CD4-positive, alpha-beta T cell treated with Interleukin-1 beta for 1 hour (primary cell): ENCODE measurements around the gene CD200R1.
"Not testable (repeated sequence)": the region's sequence is repeated elsewhere in the genome, so short reads cannot be mapped to it uniquely, and the experiment has no call there.

ENCODE experiments used
- DNase-seq, 2 donors: peaks; one replicate each; pipeline ENCODE4 v3.0.0-alpha.2; 2020 to 2022

CD200R1 gene

GRCh38 chr3:112974178-112974517 is 755 bp downstream of the CD200R1 start:
- no peak for DNase-seq

- DNase-seq = peak in 1 of 2 donors; percentile 51
These were observed 1.4 kb downstream of the CD200R1 start for GRCh38 chr3:112973325-112974177.

- no peak for DNase-seq
These were observed 2.7 kb downstream of the CD200R1 start for GRCh38 chr3:112972158-112972557.

GRCh38 chr3:112967828-112968227 is 7.1 kb downstream of the CD200R1 start:
- DNase-seq = no peak

- no peak for DNase-seq
These were observed 7.5 kb downstream of the CD200R1 start for GRCh38 chr3:112967425-112967824.

GRCh38 chr3:112966633-112967032 is 8.3 kb downstream of the CD200R1 start:
- DNase-seq = no peak

- DNase-seq = no peak
These were observed 9.2 kb downstream of the CD200R1 start for GRCh38 chr3:112965656-112966055.

- no peak for DNase-seq
These were observed 11.2 kb downstream of the CD200R1 start for GRCh38 chr3:112963683-112964082.

- DNase-seq = no peak
These were observed 15.9 kb downstream of the CD200R1 start for GRCh38 chr3:112958811-112959560.

- DNase-seq = no peak
These were observed 18.6 kb downstream of the CD200R1 start for GRCh38 chr3:112956351-112956750.

GRCh38 chr3:112948346-112948838 is 26.5 kb downstream of the CD200R1 start:
- DNase-seq = no peak

GRCh38 chr3:112931736-112932521 is 43.0 kb downstream of the CD200R1 start:
- DNase-seq = no peak

- no peak for DNase-seq
These were observed 44.1 kb downstream of the CD200R1 start for GRCh38 chr3:112930771-112931170.

- DNase-seq = no peak
These were observed 48.9 kb downstream of the CD200R1 start for GRCh38 chr3:112925969-112926368.

GRCh38 chr3:112925560-112925959 is 49.3 kb downstream of the CD200R1 start:
- no peak for DNase-seq

- not testable (repeated sequence) for DNase-seq
These were observed 55.4 kb downstream of the CD200R1 start for GRCh38 chr3:112919541-112919940.

GRCh38 chr3:112908252-112908651 is 66.7 kb downstream of the CD200R1 start:
- peak in 1 of 2 donors; percentile 5 for DNase-seq

GRCh38 chr3:112904786-112905185 is 70.1 kb downstream of the CD200R1 start:
- DNase-seq = no peak

- DNase-seq = no peak
These were observed 74.8 kb downstream of the CD200R1 start for GRCh38 chr3:112900113-112900512.

GRCh38 chr3:112897791-112898190 is 77.1 kb downstream of the CD200R1 start:
- DNase-seq = no peak

- DNase-seq = no peak
These were observed 80.6 kb downstream of the CD200R1 start for GRCh38 chr3:112894258-112894657.

- DNase-seq = no peak
These were observed 85.5 kb downstream of the CD200R1 start for GRCh38 chr3:112889357-112889756.
